K562 (cell line): ENCODE measurements around the gene TPM4. TPM values are rescaled to one million over a fixed set of nuclear protein-coding genes. Genes with fewer than 3 reads are reported as not detected.

Experiments used
- CEBPB ChIP-seq: fragments of 450-650 bp; IDR thresholded peaks from 2 replicates; pipeline ENCODE4 v1.6.1; 2016; ENCODE audit warnings: missing genetic modification characterization, missing compliant biosample characterization
- CHD4 ChIP-seq: fragments of 200-600 bp; sonication (generic); IDR thresholded peaks from 3 replicates; pipeline ENCODE4 v1.6.1; 2012; ENCODE audit warnings: low read depth, mild to moderate bottlenecking, mixed read lengths, low read length, inconsistent platforms; ENCODE audit not compliant: insufficient read depth, insufficient replicate concordance, poor library complexity, severe bottlenecking
- ELF1 ChIP-seq: fragments of 200-800 bp; sonication (Bioruptor generic); IDR thresholded peaks from 2 replicates; pipeline ENCODE4 v1.6.1; 2016; ENCODE audit warnings: missing genetic modification characterization, missing compliant biosample characterization
- FOSL1 ChIP-seq: fragments of 200-800 bp; sonication (Bioruptor generic); conservative IDR thresholded peaks from 2 replicates; pipeline ENCODE4 v1.6.1; 2016; ENCODE audit warnings: missing genetic modification characterization, missing compliant biosample characterization
- NUFIP1 ChIP-seq: fragments of 450-650 bp; IDR thresholded peaks from 2 replicates; pipeline ENCODE4 v1.6.1; 2018; ENCODE audit not compliant: partially characterized antibody
- U2AF1 ChIP-seq: fragments of 200-400 bp; formaldehyde crosslinking; optimal IDR thresholded peaks from 2 replicates; pipeline ENCODE3; 2017; ENCODE audit warnings: mild to moderate bottlenecking, low read depth, low read length, moderate library complexity
- ZKSCAN1 ChIP-seq: fragments of 150-350 bp; IDR thresholded peaks from 2 replicates; pipeline ENCODE4 v1.6.1; 2016; ENCODE audit warnings: low read depth, low read length
- ZNF263 ChIP-seq: sonication (generic); formaldehyde crosslinking; IDR thresholded peaks from 2 replicates; pipeline ENCODE4 v1.8.0; 2022; ENCODE audit warnings: mild to moderate bottlenecking, missing genetic modification reagents, borderline replicate concordance
- polyA plus RNA-seq, 8 experiments: library from polyadenylated mRNA; depleted of rRNA in 4 of 8; stranded (reverse) in 5 of 8; unstranded in 3 of 8; fragments of >200 nt; fragmentation: Nextera tagmentation in 2 of 8; fragmentation: Illumina TruSeq in 1 of 8; extraction: Ambion mirVana in 2 of 8; extraction: Trizol in 1 of 8; gene quantifications; 2 replicates each; pipeline versions ENCODE4 v1.2.1 to v1.2.3, GENCODE V29; 2011 to 2014; ENCODE audit warnings: inconsistent platforms in 1 of 8, missing spikeins in 1 of 8
- total RNA-seq, 7 experiments: library from RNA; depleted of rRNA in 6 of 7; stranded (reverse); fragments of >200 nt in 6 of 7; fragmentation: Illumina TruSeq in 2 of 7; extraction: Trizol in 2 of 7; gene quantifications; 2 replicates each; pipeline versions ENCODE4 v1.2.1 to v1.2.3, GENCODE V29; 2011 to 2021; ENCODE audit warnings: low replicate concordance in 1 of 7
- TF ChIP-seq, protein P1 (sequence below): fragments of 250-450 bp; sonication (Bioruptor Pico); IDR thresholded peaks from 2 replicates; pipeline ENCODE4 v1.5.0; 2021; ENCODE audit warnings: mild to moderate bottlenecking, borderline replicate concordance
- TF ChIP-seq, protein P2 (sequence below): IDR thresholded peaks from 2 replicates; pipeline ENCODE4 v1.6.1; 2014; ENCODE audit warnings: antibody characterized with exemption

TPM4 gene
- total and polyA plus RNA-seq, 9 of the 15 experiments (the other 6 are each of a cell fraction or from before 2014, with no cell fraction given), result 28.1 to 111 (median 77.4) TPM

DNA sequence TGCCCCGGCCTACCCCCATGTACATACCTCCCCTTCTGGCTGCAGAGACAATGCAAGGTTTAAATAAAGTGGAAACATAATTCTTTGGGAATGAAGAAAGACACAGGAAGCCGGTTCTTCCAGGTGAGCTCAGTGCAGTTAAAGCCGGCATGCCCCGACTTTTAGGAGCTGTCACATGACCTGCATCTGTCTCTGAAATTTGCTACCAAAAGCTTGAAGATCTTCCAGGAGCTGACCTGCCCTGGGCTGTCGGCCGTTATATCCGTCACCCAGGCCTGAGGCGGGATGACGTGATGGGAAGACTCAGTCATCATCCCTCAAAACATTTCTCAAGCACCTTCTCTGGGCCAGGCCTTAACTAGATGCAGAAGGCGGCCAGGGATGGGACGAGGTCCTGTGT, 45.7 kb downstream of the TPM4 start (continued):
- TF ChIP-seq, protein P1, sequence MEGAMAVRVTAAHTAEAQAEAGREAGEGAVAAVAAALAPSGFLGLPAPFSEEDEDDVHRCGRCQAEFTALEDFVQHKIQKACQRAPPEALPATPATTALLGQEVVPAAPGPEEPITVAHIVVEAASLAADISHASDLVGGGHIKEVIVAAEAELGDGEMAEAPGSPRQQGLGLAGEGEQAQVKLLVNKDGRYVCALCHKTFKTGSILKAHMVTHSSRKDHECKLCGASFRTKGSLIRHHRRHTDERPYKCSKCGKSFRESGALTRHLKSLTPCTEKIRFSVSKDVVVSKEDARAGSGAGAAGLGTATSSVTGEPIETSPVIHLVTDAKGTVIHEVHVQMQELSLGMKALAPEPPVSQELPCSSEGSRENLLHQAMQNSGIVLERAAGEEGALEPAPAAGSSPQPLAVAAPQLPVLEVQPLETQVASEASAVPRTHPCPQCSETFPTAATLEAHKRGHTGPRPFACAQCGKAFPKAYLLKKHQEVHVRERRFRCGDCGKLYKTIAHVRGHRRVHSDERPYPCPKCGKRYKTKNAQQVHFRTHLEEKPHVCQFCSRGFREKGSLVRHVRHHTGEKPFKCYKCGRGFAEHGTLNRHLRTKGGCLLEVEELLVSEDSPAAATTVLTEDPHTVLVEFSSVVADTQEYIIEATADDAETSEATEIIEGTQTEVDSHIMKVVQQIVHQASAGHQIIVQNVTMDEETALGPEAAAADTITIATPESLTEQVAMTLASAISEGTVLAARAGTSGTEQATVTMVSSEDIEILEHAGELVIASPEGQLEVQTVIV, result no peak
- no peak for TF ChIP-seq FOSL1
- no peak for TF ChIP-seq ZKSCAN1
- TF ChIP-seq, protein P2, sequence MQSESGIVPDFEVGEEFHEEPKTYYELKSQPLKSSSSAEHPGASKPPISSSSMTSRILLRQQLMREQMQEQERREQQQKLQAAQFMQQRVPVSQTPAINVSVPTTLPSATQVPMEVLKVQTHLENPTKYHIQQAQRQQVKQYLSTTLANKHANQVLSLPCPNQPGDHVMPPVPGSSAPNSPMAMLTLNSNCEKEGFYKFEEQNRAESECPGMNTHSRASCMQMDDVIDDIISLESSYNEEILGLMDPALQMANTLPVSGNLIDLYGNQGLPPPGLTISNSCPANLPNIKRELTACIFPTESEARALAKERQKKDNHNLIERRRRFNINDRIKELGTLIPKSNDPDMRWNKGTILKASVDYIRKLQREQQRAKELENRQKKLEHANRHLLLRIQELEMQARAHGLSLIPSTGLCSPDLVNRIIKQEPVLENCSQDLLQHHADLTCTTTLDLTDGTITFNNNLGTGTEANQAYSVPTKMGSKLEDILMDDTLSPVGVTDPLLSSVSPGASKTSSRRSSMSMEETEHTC, result no peak
- no peak for TF ChIP-seq CEBPB (tag)
- no peak for TF ChIP-seq CHD4
- no peak for TF ChIP-seq NUFIP1
- TF ChIP-seq ELF1 (tag), result no peak
- no peak for TF ChIP-seq ZNF263 (CRISPR knock-in tag)
- TF ChIP-seq U2AF1, result no peak
